BLaER1 (cell line): ENCODE data around the gene DYSF.

Experiments used
- H3K27ac ChIP-seq: shearing (Covaris generic); formaldehyde crosslinking; 2 replicates; pipeline ENCODE4 v1.8.1; 2022
- H3K27me3 ChIP-seq: shearing (Covaris generic); formaldehyde crosslinking; 2 replicates; pipeline ENCODE4 v1.8.1; 2022
- H3K36me3 ChIP-seq: shearing (Covaris generic); formaldehyde crosslinking; 2 replicates; pipeline ENCODE4 v1.8.1; 2022
- H3K4me1 ChIP-seq: shearing (Covaris generic); formaldehyde crosslinking; 2 replicates; pipeline ENCODE4 v1.8.1; 2022
- H3K4me2 ChIP-seq: shearing (Covaris generic); formaldehyde crosslinking; 2 replicates; pipeline ENCODE4 v1.8.1; 2022
- H3K4me3 ChIP-seq: shearing (Covaris generic); formaldehyde crosslinking; 2 replicates; pipeline ENCODE4 v1.8.1; 2022
- H3K9ac ChIP-seq: shearing (Covaris generic); formaldehyde crosslinking; 2 replicates; pipeline ENCODE4 v1.8.1; 2022
- H3K9me3 ChIP-seq: shearing (Covaris generic); formaldehyde crosslinking; 2 replicates; pipeline ENCODE4 v1.8.1; 2022
- H4K20me1 ChIP-seq: shearing (Covaris generic); formaldehyde crosslinking; 2 replicates; pipeline ENCODE4 v1.8.1; 2022
- Cebpa-rat ChIP-seq: shearing (Covaris generic); IDR thresholded peaks from 2 replicates; pipeline ENCODE4 v1.8.1; 2022

Gene DYSF

DNA sequence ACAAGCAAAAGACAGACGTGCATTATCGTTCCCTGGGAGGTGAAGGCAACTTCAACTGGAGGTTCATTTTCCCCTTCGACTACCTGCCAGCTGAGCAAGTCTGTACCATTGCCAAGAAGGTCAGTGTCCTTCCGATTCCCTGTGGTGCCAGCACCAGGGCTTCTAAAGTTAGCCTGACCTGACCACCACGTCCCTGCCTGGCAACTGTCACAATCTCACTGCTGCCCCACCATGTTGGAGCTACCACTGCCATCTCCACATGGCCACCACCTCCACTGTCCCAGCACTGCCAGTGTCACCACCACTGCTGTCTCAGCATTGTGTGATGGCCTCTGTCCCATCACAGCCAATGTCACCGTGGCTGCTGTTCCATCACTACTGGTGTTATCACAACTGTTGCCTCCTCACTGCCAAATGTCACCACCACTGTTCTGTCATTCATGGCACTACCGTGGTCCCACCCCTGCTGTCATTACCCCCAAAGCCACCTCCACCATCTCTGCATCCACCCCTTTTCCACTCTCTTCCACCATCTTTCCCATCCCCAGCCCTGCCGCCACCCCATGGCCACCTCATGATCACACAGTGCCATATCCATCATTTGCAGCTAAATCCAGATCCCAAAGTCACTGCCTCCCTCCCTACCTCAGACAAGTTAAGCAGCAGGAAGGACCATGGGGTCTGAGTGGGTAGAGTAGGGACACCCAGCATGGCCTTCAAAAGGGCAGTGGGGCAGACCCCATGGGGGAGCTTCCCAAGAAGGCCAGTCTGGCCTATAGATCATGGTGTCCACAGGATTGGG is 216.5 kb downstream of the DYSF start:
- Histone ChIP-seq H3K4me3 (no peak overlapping the region), H3K27me3 (no peaks in the 10 kb centered on the region), H3K4me2 (no peak overlapping the region), H3K27ac (no peak overlapping the region), H3K4me1 (no peaks in the 10 kb centered on the region), H3K36me3 (no peaks in the 10 kb centered on the region), H3K9ac (no peak overlapping the region), H3K9me3 (no peaks in the 10 kb centered on the region), H4K20me1 (no peaks in the 10 kb centered on the region)
- no peak for TF ChIP-seq Cebpa-rat

DNA sequence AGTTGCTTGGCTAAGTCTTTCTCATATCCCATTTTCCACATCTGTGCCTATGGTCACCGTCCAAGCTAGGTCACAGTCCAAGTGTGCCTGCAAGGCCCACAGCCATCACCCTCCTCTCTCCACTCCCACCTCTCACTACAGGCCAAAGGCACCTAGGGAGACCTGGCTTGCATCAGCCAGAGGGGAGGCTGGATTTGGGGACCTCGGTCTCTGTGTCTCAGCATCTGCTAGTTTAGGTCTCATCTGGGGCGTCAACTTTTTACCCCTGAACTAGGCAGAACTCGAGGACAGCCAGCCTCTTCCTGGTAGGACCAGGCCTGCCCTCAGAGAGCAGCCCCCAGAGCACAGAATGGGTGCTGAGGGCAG is 217.1 kb downstream of the DYSF start:
- no peaks in the 10 kb centered on the region for H3K36me3 ChIP-seq
- H3K9me3 ChIP-seq: no peaks in the 10 kb centered on the region
- no peaks in the 10 kb centered on the region for H3K4me1 ChIP-seq
- no peak overlapping the region for H3K4me2 ChIP-seq
- no peak overlapping the region for H3K4me3 ChIP-seq
- H4K20me1 ChIP-seq: no peaks in the 10 kb centered on the region
- H3K27me3 ChIP-seq: no peaks in the 10 kb centered on the region
- no peak overlapping the region for H3K9ac ChIP-seq
- TF ChIP-seq Cebpa-rat: no peak
- no peak overlapping the region for H3K27ac ChIP-seq

DNA sequence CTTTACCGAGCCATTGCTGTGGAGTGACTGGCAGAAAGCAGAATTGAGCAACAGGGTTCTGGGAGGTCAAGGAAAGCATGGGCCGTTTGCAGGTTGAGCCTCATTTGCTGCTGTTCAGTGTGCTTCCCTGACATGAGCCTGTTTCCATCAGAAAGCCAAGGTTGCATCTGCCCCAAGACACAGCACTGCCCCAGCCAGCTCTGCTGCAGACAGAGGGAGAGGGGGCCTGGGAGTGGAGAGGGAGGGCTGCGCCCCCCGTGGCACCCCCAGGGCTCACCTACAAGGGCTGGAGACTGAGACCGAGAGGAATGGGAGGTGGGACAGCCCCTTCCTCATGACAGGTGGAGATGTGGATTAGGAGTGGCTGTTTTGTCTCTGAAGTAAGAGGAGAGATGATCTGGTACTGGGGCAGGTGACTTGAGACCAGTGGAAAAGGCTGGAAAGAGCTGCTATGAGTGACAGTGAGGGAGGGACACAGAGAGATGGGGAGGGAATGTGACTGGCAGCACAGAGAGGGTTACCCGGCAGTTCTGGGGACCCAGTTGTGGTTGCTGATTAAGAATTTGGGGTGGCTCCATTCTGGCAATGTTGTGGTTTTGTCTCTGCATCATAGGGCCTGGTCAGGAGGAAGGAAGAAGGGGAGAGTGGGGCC is 218.0 kb downstream of the DYSF start:
- Histone ChIP-seq H4K20me1 (no peaks in the 10 kb centered on the region), H3K4me1 (no peaks in the 10 kb centered on the region), H3K27ac (no peak overlapping the region), H3K9me3 (no peaks in the 10 kb centered on the region), H3K9ac (no peak overlapping the region), H3K4me2 (no peak overlapping the region), H3K4me3 (no peak overlapping the region), H3K27me3 (no peaks in the 10 kb centered on the region), H3K36me3 (no peaks in the 10 kb centered on the region)
- no peak for TF ChIP-seq Cebpa-rat

DNA sequence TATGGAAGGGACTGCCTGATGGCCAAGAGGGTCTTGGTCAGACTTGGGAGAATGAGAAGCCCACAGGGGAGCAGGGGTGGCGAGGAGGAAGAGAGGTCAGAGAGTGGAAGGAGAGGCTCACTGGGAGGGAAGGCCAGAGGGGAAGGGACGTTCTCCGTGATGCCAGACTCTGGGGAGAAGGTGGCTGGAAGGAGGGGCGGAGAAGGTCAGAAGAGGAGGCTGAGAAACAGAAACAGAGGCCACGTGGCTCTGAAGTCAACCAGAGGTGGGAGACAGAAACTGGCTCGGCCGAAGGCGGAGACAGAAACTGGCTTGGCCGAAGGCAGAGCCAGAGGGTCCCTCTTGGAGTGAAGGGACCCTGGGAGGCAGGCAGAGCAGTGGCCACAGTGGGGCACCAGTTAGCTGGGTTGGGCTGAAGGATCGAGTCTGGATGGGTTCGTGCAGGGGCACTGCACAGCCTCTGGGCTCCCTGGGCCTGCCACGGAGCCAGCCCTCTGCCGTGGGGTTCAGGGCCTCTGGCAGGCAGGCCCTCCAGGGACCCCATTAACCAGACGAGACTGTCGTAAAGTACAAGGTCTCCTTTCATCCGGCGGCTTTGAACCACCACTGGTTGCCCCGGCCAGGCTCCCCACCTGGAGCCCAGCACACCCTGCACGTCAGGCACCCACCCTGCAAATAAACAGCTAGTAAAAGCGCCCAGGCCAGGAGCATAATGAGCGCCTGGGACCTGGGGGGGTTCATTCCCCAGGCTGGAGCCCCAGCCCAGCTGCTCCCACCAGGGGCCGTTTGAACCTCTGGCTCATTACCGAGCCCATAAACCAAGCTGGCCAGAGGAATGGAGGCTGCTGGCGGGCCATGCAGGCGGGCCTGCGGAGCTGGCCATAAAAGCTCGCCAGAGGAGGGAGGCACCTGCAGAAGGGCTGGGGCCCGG is 218.8 kb downstream of the DYSF start:
- no peak overlapping the region for H3K4me2 ChIP-seq
- H3K27ac ChIP-seq: no peak overlapping the region
- H3K4me3 ChIP-seq: no peak overlapping the region
- H3K36me3 ChIP-seq: no peaks in the 10 kb centered on the region
- no peak overlapping the region for H3K9ac ChIP-seq
- H4K20me1 ChIP-seq: no peaks in the 10 kb centered on the region
- H3K27me3 ChIP-seq: no peaks in the 10 kb centered on the region
- TF ChIP-seq Cebpa-rat: no peak
- no peaks in the 10 kb centered on the region for H3K9me3 ChIP-seq
- no peaks in the 10 kb centered on the region for H3K4me1 ChIP-seq

DNA sequence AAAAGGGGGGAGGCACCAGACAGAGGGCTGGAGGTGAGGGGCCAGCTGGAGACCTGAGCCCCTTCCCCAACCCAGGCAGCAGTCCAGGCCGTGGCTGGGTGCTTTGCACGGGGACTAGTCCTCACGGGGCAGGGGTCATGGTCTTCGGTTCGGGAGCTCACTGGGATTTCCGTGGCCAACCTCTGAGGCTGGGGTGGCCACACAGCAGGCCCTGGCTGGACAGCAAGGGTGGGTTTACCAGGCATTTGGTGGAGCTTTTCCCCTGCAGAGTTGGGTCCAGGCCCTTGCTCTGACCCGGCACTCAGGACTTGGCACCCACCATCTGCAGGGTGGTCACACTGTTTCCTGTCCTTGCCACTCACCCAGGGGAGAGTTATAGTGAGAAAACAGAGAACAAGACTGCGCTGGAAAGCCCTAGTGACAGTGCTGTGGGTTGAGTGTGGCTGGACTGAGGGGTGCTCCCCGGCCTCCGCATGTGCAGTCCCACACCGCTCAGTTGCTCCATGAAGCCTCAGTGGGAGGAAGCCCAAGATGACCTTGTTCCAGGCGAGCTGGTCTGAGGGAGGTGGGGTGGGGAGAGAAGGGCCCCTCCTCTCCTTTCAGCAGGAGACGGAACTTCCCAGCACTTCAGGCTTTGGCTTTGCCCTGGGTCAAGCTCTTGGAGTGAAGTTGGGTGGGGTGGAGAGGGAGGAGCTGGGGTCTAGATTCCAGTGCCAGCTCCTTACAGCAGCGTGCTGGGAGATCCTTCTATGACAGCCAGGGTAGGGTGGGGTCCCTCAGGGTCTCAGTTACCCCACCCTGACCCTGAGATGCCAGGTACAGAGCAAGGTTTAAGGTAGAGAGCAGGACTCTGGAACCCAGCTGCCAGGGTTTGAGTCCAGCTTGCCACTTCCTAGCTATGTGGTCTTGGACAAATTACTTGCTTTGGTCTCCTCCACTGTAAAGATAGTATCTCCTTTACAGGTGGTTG is 219.8 kb downstream of the DYSF start:
- Histone ChIP-seq H3K9ac (no peak overlapping the region), H3K4me2 (no peak overlapping the region), H3K9me3 (no peaks in the 10 kb centered on the region), H3K4me1 (no peaks in the 10 kb centered on the region), H4K20me1 (no peaks in the 10 kb centered on the region), H3K36me3 (no peaks in the 10 kb centered on the region), H3K27me3 (no peaks in the 10 kb centered on the region), H3K27ac (no peak overlapping the region), H3K4me3 (no peak overlapping the region)
- no peak for TF ChIP-seq Cebpa-rat

DNA sequence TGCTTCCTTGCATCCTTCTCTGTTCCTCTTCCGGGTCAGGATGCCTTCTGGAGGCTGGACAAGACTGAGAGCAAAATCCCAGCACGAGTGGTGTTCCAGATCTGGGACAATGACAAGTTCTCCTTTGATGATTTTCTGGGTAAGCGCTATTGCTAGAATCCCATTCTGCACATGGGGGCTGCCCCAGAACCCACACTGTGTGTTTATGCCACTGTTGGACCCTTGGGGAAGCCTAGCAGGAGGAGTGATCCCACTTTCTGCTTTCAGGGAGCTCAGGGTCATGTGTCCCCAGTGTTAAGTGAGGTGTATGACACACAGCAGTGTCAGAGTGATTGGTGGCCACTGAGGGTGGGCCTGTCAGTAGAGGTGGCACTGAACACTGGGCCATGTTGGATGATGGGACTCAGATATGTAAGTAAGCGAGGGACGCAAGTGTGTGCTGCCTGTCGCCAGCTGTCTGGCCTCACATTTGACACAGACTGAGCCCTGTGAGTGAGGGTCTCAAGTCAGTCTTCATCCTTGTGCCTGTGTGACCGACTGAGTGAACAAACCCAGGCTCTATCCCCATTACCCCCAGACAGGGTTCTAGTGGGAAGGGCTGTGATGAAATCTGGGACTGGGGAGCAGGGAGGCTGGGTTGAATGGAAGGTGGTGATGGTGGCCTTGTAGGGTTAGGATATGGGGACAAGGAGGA is 220.9 kb downstream of the DYSF start:
- no peak for TF ChIP-seq Cebpa-rat
- no peak overlapping the region for H3K4me3 ChIP-seq

DNA sequence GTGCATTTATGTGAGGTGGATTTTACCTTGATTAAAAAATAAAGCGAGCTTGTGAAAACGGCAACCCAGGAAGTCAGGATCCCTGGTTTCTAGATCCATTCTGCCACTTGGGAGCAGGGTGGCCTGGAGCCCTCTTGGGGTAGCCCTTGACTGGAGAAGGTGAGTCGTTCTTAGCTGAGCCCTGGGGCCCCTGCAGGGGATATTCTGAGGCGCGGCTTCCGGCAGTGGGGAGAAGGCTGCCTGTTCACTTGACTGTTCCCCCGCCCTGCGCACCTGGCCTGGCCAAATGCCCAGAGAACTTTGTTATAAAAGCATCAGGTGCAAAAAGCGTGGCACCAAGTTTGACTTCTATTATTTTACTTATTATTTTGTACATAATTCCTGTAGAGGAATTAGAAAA is 221.9 kb downstream of the DYSF start:
- Histone ChIP-seq H3K4me2 (no peak overlapping the region), H3K27me3 (no peaks in the 10 kb centered on the region), H3K9ac (no peak overlapping the region), H3K4me1 (no peaks in the 10 kb centered on the region), H3K27ac (no peak overlapping the region), H4K20me1 (no peaks in the 10 kb centered on the region), H3K4me3 (no peak overlapping the region), H3K36me3 (no peaks in the 10 kb centered on the region), H3K9me3 (no peaks in the 10 kb centered on the region)
- TF ChIP-seq Cebpa-rat: no peak

More for the DNA sequence above, 220.9 kb downstream of the DYSF start:
- Histone ChIP-seq H3K27me3 (no peaks in the 10 kb centered on the region), H3K27ac (no peak overlapping the region), H3K36me3 (no peaks in the 10 kb centered on the region), H3K4me2 (no peak overlapping the region), H4K20me1 (no peaks in the 10 kb centered on the region), H3K9me3 (no peaks in the 10 kb centered on the region), H3K9ac (no peak overlapping the region), H3K4me1 (no peaks in the 10 kb centered on the region)

DNA sequence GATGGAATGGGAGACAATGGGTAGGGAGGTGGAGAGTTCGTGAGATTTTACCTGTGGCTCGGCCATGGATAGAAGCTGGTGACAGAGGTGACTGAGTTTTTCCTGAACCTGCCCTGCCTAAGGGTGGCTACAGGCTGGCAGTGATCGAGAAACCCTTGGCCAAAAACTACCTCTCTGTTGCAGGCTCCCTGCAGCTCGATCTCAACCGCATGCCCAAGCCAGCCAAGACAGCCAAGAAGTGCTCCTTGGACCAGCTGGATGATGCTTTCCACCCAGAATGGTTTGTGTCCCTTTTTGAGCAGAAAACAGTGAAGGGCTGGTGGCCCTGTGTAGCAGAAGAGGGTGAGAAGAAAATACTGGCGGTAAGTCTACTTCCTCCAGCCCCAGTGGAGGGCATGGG is 225.5 kb downstream of the DYSF start:
- no peak overlapping the region for H3K4me3 ChIP-seq
- H3K27me3 ChIP-seq: no peaks in the 10 kb centered on the region
- H3K27ac ChIP-seq: no peak overlapping the region
- H4K20me1 ChIP-seq: no peaks in the 10 kb centered on the region
- no peak for TF ChIP-seq Cebpa-rat
- no peaks in the 10 kb centered on the region for H3K9me3 ChIP-seq
- H3K4me2 ChIP-seq: no peak overlapping the region
- H3K4me1 ChIP-seq: no peaks in the 10 kb centered on the region
- no peaks in the 10 kb centered on the region for H3K36me3 ChIP-seq
- H3K9ac ChIP-seq: no peak overlapping the region

DNA sequence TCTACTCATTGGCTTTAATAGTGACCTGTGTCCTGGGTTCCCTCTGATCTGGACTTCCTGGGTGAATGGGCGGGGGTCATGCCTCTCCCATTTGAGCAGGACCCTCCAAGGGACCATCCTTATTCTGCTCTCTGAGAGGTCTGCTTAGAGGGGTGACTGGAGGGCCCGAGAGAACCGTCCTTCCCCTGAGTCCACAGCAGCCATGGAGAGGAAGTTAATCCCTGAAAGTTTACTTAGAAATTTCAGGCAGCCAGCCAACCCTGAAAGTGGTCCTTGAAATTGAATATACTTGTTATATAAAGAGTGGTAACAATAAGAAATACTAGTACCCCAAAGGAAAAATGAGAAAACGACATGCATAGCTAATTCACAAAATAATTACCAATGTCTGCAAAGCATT is 226.1 kb downstream of the DYSF start:
- Histone ChIP-seq H3K9ac (no peak overlapping the region), H3K27me3 (no peaks in the 10 kb centered on the region), H3K36me3 (no peaks in the 10 kb centered on the region), H3K9me3 (no peaks in the 10 kb centered on the region), H3K4me2 (no peak overlapping the region), H4K20me1 (no peaks in the 10 kb centered on the region), H3K4me3 (no peak overlapping the region), H3K27ac (no peak overlapping the region), H3K4me1 (peaks cover 6% of the 10 kb centered on the region)
- TF ChIP-seq Cebpa-rat: no peak
